Measurements from ENCODE around the gene NCAM1.
A peak's percentile ranks its signal among the peaks of the same experiment; 100 is the strongest.

NCAM1 gene

DNA sequence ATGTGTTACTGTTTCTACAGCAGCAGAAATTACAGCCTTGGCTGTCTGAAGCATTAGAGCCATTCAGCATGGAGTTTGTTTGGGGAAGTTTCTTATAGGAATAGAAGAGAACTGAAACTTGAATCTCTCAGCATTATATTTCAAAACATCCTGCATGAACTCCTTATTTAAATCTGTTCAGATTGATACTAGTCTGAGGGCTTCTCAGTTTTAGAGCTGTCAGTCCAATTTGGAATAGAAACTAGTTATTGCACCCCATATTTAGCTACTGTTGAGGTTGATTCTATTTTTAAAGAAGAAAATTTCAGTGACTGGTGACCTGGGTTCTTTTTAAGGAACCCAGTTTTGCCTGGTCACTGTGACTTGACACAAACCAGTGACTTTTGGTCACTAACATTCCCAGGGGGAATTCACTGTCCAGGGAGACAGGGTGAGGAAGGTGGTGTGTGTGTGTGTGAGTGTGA, 227.2 kb downstream of the NCAM1 start:
- H3K4me3 ChIP-seq (replicated peaks; ENCODE audit: low read depth, low read length): no peak overlapping the region
- DNase-seq (ENCODE audit: extremely low read depth, low read depth): no peak
- TF ChIP-seq CTCF (IDR thresholded peaks at IDR 0.05; ENCODE audit: low read depth, low read length, missing control alignments): no peak

- peak; percentile 91 for DNase-seq (ENCODE audit: extremely low read depth, low read depth)
- H3K4me3 ChIP-seq (replicated peaks; ENCODE audit: low read depth, low read length): no peak overlapping the region
- no peak for TF ChIP-seq CTCF (IDR thresholded peaks at IDR 0.05; ENCODE audit: low read depth, low read length, missing control alignments)
Measured at GRCh38 chr11:113189909-113190667, 228.9 kb downstream of the NCAM1 start.

GRCh38 chr11:113192121-113192925, 231.1 kb downstream of the NCAM1 start:
- DNase-seq (ENCODE audit: extremely low read depth, low read depth): no peak
- no peak overlapping the region for H3K4me3 ChIP-seq (replicated peaks; ENCODE audit: low read depth, low read length)
- TF ChIP-seq CTCF (IDR thresholded peaks at IDR 0.05; ENCODE audit: low read depth, low read length, missing control alignments): no peak

- peak; percentile 37 for DNase-seq (ENCODE audit: extremely low read depth, low read depth)
- no peak overlapping the region for H3K4me3 ChIP-seq (replicated peaks; ENCODE audit: low read depth, low read length)
- TF ChIP-seq CTCF (IDR thresholded peaks at IDR 0.05; ENCODE audit: low read depth, low read length, missing control alignments): no peak
Measured at GRCh38 chr11:113193016-113193415, 231.8 kb downstream of the NCAM1 start.

- DNase-seq (ENCODE audit: extremely low read depth, low read depth): no peak
- no peak overlapping the region for H3K4me3 ChIP-seq (replicated peaks; ENCODE audit: low read depth, low read length)
- TF ChIP-seq CTCF (IDR thresholded peaks at IDR 0.05; ENCODE audit: low read depth, low read length, missing control alignments): no peak
Measured at GRCh38 chr11:113193946-113194345, 232.7 kb downstream of the NCAM1 start.

DNA sequence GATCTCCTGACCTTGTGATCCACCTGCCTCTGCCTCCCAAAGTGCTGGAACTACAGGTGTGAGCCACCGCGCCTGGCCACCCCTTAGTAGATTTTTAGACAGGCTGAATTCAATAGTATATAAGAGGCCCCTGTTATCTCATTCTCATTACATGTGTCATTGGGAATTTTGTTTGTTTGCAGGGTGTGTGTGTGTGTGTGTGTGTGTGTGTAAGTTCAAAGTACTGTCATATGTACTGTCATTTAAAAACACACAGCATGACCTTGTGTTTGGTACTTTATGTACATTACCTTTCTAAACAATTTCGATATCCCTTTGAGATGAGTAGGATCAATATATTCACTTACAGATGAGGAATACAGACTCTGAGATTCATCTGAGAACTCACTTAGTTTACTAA, 234.5 kb downstream of the NCAM1 start:
- no peak for TF ChIP-seq CTCF (IDR thresholded peaks at IDR 0.05; ENCODE audit: low read depth, low read length, missing control alignments)

More for the DNA sequence above, 234.5 kb downstream of the NCAM1 start:
- H3K4me3 ChIP-seq (replicated peaks; ENCODE audit: low read depth, low read length): no peak overlapping the region
- no peak for DNase-seq (ENCODE audit: extremely low read depth, low read depth)

All from HFF-Myc (cell line).